HG03280 (cell line): Measurements from ENCODE around the gene HS6ST1.

Experiments
- ATAC-seq: cut with Tn5 transposase; IDR thresholded peaks from one replicate; pipeline ENCODE4 v1.9.1; 2021; ENCODE audit warnings: mild to moderate bottlenecking, moderate library complexity; ENCODE audit not compliant: unreplicated experiment

HS6ST1 gene

DNA sequence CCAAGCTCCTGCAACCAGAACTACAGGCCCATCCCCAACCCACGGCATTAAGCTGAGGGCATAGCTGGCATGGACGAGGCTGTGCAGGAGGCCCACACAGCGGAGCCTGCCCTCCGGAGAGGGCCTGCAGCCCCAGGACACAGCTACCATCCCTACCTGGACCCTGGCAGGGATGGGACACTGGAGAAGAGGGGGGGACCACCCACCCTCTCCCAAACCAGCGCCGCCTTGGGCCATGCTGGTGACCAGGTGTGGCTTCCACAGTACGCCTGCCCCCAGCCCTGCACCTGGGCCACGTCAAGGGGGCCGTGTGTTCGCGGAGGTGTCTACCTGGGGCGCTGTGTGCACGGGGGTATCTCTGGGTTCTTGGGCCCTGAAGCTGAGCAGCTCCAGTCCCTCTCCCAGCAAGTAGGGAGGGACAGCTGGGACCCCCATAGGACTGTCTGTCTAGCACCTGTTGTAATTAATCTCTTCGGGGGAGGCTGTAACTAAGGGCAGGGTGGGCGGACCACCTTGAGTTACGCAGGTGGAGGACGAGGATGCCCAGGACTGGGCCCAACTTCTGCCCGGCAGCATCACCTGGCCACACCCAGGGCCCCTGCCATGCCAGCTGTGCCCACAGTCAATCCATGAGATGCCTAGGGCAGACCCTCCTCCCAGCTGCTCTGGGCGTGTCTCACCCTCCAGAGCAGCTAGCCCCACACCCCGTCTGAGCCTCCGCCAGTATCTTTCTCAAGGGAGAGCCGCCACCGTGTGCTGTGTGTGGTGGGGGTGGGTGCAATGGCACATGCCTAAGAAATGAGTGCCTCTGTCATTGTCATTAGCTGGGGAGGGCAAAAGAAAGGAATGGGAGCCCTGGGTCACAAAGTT lies 18.3 kb downstream of the HS6ST1 start:
- no peak for ATAC-seq

DNA sequence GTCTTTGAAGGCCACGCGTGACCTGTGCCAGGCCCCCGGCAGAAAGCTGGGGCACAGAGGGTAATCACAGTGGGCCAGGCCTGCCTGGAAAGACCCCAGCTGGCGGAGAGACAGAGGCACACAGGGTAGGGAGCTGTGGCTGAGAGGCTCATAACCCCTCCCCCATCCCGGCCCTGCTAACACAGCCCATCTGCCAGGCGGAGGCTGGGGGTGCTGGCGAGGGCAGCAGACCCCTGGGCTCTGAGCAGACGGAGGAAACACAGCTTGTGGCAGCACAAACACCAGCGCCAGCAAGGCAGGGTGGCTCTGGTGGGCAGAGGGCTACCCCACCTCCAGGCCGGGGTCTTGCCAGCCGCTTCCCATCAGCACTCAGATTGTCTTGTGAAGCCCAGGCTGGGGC lies 19.0 kb downstream of the HS6ST1 start:
- ATAC-seq, result no peak

GRCh38 chr2:128298846-128299507 lies 19.7 kb downstream of the HS6ST1 start:
- ATAC-seq, result no peak

GRCh38 chr2:128298286-128298685 lies 20.4 kb downstream of the HS6ST1 start:
- no peak for ATAC-seq

DNA sequence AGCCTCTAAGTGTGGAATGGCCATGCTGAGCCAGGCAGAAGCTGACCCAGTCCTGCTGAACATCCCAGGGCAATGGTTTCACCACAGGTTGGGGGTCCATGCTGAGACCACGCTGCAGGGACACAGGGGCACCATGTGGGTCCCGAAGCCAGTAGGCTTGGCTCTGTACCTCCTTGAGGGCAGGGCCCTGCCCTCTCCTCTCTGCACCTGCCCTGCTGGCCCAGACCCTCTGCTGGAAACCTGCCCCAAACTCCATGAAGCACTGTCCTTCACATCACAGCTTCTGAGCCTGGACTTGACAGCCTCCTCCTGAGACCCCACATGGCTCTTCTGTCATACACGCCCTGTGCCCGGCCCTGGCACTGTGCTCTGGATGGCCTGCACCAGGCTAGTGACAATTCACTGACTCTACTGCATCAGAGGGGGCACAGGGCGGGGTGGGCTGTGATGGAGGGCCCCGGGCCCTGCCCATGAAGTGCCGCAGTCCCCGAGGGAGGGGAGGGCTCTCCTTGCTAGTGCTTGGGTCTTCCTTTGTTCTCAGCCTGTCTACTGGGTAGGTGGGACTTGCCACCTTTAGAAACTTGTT lies 24.7 kb downstream of the HS6ST1 start:
- no peak for ATAC-seq

DNA sequence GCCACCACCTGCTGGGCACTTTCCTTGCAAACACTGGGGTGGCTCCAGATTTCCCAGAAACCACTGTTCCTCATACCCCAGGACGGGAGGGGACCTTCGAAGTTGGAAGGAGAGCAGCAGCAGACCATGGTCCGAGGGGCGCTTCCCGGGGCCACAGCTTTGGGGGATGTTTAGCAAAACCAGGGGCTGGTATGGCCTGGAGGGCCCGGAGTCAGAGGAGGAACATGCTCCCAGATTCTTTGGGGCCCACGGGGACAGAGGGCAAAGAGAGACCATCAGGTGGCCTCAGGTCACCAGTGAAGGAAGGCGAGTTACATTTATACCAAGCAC lies 25.3 kb downstream of the HS6ST1 start:
- ATAC-seq, result no peak

GRCh38 chr2:128292599-128293425 lies 25.9 kb downstream of the HS6ST1 start:
- no peak for ATAC-seq

DNA sequence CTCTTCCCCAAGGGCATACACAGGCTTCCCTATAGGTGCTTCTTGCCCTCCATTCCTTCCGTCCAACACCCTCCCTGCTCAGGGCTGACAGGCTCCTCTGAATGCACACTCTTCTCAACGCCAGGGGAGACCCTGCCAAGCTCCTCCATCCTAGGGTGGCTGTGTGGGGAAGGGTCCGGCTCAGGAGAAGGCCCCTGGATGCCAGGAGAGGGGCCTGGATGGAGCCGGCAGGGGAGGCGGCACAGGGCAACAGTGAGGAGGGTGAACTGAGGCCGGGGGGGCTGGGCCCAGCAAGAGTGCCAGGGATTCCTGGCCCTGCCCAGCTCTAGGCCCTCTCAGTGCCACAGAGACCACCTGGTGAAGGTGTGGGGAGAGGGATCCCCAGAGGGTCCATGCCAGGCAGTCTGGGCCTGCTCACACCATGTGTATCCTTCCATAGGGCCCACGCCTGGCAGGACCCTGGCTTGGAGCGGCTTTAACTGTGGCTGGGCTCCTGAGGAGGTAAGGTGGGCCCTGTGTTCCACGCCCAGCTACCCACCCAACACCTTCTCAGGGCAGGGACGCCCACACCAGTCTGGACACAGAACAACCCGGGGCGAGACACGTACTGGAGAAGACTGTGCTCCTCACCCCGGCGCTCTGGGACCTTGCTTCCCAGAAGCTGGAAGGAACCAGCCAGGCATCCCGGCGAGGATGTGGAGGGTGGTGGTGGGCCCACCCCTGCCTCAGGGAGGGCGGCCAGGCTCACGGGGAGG lies 26.6 kb downstream of the HS6ST1 start:
- ATAC-seq, result no peak

GRCh38 chr2:128291161-128291843 lies 27.4 kb downstream of the HS6ST1 start:
- no peak for ATAC-seq

GRCh38 chr2:128290356-128290755 lies 28.3 kb downstream of the HS6ST1 start:
- no peak for ATAC-seq

GRCh38 chr2:128289439-128289838 lies 29.2 kb downstream of the HS6ST1 start:
- no peak for ATAC-seq

DNA sequence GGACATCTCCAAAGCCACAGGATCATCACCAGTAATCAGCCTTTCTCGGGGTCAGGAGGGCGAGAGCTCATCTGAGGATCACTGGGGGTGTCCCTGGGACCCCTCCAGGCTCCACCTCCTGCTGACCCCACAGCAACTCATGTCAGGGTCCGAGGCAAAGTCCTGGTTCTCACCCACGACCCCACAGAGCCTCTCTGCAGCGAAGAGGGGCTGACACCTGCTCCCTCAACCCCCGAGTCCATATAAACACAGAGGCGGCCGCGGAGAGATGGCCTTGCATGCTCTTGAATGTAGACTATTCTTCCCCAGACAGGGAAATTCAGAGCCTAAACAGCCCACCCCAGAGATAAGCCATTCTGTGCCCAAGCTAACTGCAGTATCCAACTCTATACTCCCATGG lies 29.9 kb downstream of the HS6ST1 start:
- ATAC-seq, result no peak

DNA sequence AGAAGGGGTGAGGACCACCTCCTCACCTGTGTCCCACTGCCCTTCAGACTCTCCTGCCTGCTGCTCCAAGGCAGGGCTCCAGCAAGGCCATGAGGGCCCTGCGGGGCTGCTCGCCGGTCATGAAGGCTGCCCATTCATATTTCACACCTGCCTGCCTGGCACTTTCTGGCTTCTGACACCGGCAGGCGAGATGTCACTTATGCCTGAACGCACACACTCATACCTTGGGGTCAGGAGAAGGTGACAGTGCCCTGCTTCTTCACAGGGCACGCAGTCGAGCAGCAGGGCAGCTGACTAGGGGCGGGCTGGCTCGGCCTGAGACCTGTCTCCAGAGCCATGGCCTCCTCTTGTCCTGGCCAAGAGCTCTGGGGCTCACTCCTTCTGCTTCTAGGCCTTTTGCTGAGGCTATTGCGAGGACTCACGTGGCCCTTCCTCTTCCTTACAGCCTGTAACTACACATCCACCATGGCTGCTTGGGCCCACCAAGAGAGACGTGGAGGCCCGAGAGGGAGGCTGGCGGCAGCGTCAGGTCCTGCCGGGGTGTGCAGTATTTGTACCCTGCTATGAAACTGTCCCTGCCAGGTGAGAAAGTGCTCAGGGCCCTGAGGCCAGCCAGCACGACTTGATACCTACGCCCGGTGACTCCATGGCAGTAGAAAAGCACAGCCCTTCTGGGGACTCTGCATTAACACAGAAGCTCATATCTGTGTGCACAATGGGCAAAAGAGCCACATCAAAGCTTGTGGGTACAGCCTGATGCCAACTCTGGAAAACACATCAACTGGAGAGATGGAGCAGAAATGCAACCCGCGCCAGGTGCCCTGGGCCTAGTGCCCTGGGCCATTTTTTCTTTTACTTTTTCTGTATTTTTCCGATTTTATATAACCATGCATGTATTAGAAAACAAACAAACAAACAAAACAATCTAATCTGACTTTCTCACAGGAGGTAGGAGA lies 30.6 kb downstream of the HS6ST1 start:
- ATAC-seq, result no peak

- no peak for ATAC-seq
Observed at GRCh38 chr2:128286905-128287779, 31.5 kb downstream of the HS6ST1 start.

GRCh38 chr2:128286011-128286721 lies 32.5 kb downstream of the HS6ST1 start:
- no peak for ATAC-seq

DNA sequence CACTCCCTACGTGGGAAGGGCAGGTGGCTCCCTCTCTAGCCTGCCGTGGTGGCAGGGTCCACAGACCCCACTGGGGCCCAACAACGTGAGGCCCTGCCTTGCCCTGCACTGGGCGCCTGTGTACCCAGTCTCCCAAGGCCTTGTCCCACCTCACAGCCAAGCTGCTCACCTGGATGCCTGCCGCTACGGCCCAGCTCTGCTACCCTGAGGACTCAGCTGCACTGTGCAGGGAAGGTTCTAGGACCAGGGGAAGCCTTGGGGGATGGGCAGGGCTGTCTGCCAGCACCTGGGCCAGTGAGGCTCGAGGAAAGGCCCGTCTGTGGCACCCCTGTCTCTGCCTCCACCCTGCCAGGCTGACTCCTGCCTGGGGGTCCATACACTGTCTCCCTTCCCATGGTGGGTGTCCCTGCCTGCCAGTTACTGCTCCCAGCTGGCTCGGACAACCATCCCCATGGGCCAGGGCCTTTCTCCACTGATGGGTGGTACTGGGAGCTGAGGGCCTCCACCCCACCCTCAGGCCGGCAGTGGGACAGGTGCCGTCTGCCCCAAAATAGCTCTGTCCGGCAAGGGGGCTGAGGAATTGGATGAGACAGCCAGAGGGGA lies 33.2 kb downstream of the HS6ST1 start:
- no peak for ATAC-seq

- no peak for ATAC-seq
Observed at GRCh38 chr2:128284841-128285240, 33.8 kb downstream of the HS6ST1 start.
